CD1c-positive myeloid dendritic cell (primary cell): ENCODE results near the gene BRPF1.

Experiments used
- DNase-seq: peaks from one replicate; pipeline ENCODE4 v3.0.0-alpha.2; 2016; ENCODE audit errors: extremely low spot score

The BRPF1 gene

DNA sequence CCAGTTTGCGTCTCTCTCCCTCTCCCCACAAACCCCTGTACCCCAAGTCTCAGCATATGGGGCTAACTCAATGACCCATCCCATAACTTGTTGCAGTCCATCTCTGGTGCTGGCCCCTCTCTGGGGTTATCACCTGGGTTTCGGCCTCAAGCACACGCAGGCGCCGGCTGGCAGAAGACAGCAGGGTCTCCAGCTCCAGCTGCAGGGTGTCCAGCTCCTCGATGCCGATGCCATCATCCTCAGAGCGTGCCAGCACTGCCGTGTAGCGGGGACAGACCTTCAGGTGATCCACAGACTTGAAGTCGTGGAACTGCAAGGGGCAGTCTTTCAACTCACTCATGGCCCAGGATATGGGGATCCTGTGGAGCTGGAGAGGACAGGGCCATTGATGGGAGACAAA, 59.6 kb downstream of the BRPF1 start:
- DNase-seq, result no peak

DNA sequence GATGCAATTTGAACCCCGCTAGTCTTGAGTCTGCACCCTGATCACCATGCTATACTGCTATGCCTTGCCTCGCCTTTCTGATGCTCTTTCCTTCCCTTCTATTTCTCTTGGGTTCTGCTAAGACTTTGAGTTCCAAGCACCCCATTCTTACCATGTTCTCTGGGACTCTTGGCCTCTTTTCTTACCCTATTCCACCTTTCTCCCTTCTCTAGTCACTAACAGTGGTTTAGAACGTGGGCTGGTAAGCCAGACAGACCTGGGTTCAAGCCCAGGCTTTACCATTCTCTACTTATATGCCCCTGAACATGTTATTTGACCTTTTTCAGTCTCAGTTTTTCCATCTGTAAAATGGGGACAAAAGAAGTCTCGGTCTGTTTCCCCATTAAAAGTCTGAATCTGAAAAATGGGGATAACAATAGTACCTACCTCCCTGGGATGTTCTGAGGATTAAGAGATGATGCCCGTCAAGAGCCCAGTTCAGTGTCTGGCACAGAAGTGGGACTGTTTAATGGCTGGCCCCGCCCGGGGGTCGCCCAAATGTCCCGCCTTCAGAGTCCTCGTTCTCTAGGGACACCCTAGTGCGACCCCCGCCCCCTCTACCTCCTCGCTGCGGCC, 60.4 kb downstream of the BRPF1 start:
- DNase-seq, result no peak

DNA sequence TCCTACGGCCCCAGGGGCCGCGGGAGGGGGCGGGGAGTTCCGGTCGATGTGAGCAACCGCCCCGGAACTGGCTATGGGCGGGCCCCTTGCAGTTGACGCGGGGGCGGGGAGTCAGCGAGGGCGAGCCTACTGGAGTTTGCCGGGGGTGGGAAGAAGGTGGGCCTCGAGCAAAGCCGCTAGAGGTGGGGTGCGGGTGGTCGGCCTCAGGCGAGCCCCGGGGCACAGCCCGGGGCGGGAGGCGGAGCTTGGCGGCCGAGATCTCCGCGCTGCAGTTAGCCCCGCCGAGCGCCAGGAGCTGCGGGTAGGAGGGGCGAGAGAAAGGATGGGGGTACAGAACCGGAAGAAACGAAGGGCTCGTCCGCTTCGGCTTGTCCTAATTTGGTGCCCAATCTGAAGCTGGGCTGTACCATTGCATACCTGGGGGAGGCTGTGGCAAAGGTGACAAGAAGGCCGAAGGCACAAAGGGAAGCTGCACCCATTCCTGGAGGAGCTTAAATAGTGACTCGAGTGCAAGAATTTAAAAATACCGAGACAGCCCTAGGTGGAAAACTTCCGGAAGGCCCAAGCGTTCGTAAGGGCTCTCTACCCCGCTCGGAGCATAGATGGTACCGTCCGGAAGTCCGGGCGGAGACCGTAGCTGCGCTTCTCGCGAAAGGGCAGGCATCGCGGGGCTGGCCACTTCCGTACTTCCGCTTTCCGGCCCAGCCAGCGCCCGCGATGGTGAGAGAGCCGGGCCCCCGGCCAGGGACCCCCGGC, 61.0 kb downstream of the BRPF1 start, which contains the start of the genes ARPC4 and TADA3:
Gene ARPC4, plus strand, starts transcription at position 678 of the 756 bp plus-strand sequence. Its CDS starts 40 bp downstream, at position 718.
Gene TADA3, minus strand, starts transcription at position 69 of the 756 bp plus-strand sequence. CDS start 1,007 bp downstream, outside the sequence.
- peak; percentile 94 for DNase-seq

DNA sequence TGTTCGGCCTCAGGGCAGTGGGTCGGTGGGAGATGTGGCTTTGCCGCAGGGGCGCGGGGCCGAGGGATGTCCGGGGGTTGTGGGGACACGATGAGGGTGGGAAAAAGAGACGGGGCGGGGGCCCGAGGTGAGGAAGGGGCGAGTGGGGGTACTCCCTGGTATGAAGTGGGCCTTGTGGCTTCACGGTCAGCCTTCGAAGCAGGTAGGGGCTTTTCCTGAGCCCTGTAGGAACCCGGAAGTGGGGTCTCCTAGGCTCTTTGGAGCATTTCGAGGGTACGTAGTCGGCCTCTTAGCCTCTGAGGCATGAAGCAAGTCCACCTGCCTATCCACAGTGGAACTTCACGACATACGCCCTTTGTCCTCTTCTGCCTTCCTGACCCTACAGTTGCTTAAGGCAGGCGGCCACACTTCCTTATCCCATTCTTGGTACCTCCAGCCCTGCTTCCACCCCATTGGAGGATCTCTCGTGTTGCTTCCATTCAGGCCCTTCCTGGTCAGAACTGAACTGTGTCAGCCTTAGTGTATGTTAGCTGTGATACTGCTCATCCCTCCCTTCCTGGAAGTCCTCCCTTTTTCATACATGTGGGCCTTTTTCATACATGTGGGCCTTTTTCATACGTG, 61.7 kb downstream of the BRPF1 start:
- DNase-seq, result peak; percentile 76

DNA sequence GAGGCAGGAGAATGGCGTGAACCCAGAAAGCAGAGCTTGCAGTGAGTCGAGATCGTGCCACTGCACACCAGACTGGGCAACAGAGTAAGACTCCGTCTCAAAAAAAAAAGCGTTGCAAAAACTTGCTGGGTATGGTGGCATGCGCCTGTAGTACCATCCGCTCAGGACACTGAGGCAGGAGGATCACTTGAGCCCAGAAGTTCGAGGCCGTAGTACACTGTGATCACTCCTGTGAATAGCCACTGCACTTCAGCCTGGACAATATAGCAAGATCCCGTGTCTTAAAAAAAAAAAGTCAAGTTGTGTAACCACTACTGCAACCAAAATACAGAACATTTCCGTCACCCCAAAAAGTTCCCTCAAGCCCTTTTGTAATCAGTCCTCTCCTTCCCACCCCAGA, 62.9 kb downstream of the BRPF1 start:
- no peak for DNase-seq

DNA sequence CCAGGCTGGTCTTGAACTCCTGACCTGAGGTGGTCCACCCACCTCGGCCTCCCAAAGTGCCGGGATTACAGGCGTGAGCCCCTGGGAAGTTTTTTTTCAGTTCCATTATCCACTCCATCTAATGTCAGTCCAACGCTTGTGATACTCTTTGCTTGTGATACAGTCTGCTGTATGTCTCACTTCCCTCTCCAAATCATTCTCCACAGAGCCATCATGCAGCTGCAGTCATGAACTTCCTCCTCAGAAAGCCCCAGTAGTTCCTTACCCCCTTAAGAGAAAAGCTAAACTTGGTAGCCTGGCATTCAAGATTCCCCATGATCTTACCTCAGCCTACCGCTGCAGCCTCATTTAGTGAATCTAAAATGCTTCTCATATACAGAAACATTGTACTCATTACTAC, 63.7 kb downstream of the BRPF1 start:
- peak; percentile 69 for DNase-seq

DNA sequence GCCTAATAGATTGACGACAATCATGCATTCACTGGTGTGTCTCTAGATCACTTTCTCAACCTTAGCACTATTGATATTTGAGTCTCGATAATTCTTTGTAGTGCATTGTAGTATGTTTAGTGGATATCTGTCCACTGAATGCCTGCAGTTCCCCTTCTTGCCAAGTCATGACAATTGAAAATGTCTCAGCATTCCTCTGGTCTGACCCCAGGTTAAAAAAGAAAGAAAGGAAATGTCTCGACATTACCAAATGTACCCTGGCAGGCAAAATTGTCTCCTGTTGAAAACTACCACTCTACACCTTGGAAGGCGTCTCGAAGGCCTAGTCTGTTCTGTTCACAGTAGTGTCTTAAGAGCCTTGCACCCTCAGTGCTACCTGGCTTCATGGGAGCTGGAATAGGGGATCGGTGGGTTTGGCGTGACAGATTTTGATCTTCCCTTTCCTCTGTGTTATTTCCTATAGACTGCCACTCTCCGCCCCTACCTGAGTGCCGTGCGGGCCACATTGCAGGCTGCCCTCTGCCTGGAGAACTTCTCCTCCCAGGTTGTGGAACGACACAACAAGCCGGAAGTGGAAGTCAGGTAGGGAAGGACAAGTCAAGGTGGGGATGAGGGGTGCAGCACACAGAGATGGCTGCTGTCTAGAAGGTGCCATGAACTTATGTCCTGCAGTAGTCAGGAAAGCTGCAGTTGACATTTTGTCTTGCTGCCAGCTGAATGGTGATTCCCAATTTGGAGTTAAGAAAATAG, 65.8 kb downstream of the BRPF1 start:
- no peak for DNase-seq
